Stomach (tissue), 4 donors: ENCODE measurements around the gene FKBP14.

Experiments used
- CTCF ChIP-seq, 7 experiments: fragments of 450-650 bp in 4 of 7; fragments of 200-600 bp in 3 of 7; sonication (generic) in 3 of 7; IDR thresholded peaks; one replicate each; pipeline ENCODE4 v1.5.1; 2016 to 2019; ENCODE audit warnings: antibody characterized with exemption in 7 of 7, control low read depth in 2 of 7, mild to moderate bottlenecking in 1 of 7
- EP300 ChIP-seq: sonication (generic); formaldehyde crosslinking; IDR thresholded peaks from one replicate; pipeline ENCODE4 v1.6.1; 2017; ENCODE audit warnings: antibody characterized with exemption
- POLR2A ChIP-seq, 4 donors: fragments of 450-650 bp; IDR thresholded peaks; one replicate each; pipeline ENCODE4 v1.6.1; 2016; ENCODE audit warnings: antibody characterized with exemption in 4 of 4, control low read depth in 2 of 4, mild to moderate bottlenecking in 1 of 4, moderate library complexity in 1 of 4

GRCh38 chr7:30070052-30070451 lies 43.5 kb upstream of the FKBP14 start:
- TF ChIP-seq CTCF (IDR thresholded peaks at IDR 0.05): no peak
- no peak for TF ChIP-seq EP300
- TF ChIP-seq POLR2A (IDR thresholded peaks at IDR 0.05): no peak
